ENCODE measurements around the gene IGF1R.
"Not testable (repeated sequence)": the region's sequence is repeated elsewhere in the genome, so short reads cannot be mapped to it uniquely, and the experiment has no call there.

DNA sequence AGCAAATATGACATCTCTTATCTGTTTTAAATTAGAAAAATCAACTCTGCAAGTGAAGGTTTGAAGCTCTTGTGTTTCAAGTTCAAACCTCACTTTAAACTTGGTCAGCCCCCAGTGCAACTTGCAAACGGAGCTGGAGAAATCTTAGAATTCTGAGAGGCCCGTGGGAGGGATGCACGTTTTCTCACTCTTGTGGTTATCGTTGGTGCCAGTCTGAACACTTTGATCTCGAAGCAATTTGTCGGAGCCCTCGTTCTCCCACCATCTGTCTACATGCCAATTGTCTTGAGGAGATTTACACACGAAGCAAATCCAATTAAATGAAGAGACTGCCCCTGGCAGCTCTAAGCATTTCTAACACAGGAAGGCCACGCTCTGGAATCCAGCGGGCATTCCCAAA, 355.0 kb downstream of the IGF1R start:
- TF ChIP-seq, protein P1, sequence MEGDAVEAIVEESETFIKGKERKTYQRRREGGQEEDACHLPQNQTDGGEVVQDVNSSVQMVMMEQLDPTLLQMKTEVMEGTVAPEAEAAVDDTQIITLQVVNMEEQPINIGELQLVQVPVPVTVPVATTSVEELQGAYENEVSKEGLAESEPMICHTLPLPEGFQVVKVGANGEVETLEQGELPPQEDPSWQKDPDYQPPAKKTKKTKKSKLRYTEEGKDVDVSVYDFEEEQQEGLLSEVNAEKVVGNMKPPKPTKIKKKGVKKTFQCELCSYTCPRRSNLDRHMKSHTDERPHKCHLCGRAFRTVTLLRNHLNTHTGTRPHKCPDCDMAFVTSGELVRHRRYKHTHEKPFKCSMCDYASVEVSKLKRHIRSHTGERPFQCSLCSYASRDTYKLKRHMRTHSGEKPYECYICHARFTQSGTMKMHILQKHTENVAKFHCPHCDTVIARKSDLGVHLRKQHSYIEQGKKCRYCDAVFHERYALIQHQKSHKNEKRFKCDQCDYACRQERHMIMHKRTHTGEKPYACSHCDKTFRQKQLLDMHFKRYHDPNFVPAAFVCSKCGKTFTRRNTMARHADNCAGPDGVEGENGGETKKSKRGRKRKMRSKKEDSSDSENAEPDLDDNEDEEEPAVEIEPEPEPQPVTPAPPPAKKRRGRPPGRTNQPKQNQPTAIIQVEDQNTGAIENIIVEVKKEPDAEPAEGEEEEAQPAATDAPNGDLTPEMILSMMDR (IDR thresholded peaks at IDR 0.05), result not testable (repeated sequence)
- TF ChIP-seq POLR2A, POLR2AphosphoS5 (IDR thresholded peaks at IDR 0.05): not testable (repeated sequence)
